H9 (cell line): Measurements from ENCODE around the gene OR10P1. TPM values are rescaled to one million over a fixed set of nuclear protein-coding genes. Genes with fewer than 3 reads are reported as not detected.

Source experiments
- DNase-seq: peaks from one replicate; pipeline ENCODE4 v3.0.0-alpha.2; 2017
- H2AFZ ChIP-seq: one replicate; pipeline ENCODE4 v1.6.1; 2013; ENCODE audit warnings: mild to moderate bottlenecking, low read length, control low read depth, moderate library complexity
- H2AK5ac ChIP-seq: 2 replicates; pipeline ENCODE4 v1.6.1; 2013; ENCODE audit warnings: low read length, control low read depth, mixed read lengths; ENCODE audit not compliant: insufficient read length
- H2BK120ac ChIP-seq: one replicate; pipeline ENCODE4 v1.6.1; 2013; ENCODE audit warnings: low read depth, mild to moderate bottlenecking, low read length, control low read depth, inconsistent platforms; ENCODE audit not compliant: poor library complexity, severe bottlenecking
- H2BK12ac ChIP-seq: 2 replicates; pipeline ENCODE4 v1.6.1; 2013; ENCODE audit warnings: low read length, control low read depth, mixed read lengths, low read depth; ENCODE audit not compliant: insufficient read length
- H2BK15ac ChIP-seq: 2 replicates; pipeline ENCODE4 v1.6.1; 2013; ENCODE audit warnings: low read depth, low read length, control low read depth
- H2BK20ac ChIP-seq: one replicate; pipeline ENCODE4 v1.6.1; 2013; ENCODE audit warnings: low read depth, mild to moderate bottlenecking, low read length, control low read depth, inconsistent platforms; ENCODE audit not compliant: poor library complexity, severe bottlenecking
- H2BK5ac ChIP-seq: 2 replicates; pipeline ENCODE4 v1.6.1; 2013; ENCODE audit warnings: low read length, control low read depth, mixed read lengths; ENCODE audit not compliant: insufficient read length
- H3K14ac ChIP-seq: 2 replicates; pipeline ENCODE4 v1.6.1; 2013; ENCODE audit warnings: low read length, control low read depth; ENCODE audit not compliant: insufficient read depth
- H3K18ac ChIP-seq: 2 replicates; pipeline ENCODE4 v1.6.1; 2013; ENCODE audit warnings: low read depth, mild to moderate bottlenecking, mixed read lengths, low read length, control low read depth; ENCODE audit not compliant: insufficient read length
- H3K23ac ChIP-seq: 2 replicates; pipeline ENCODE4 v1.6.1; 2013; ENCODE audit warnings: low read length, control low read depth, mixed read lengths, low read depth; ENCODE audit not compliant: insufficient read length
- H3K23me2 ChIP-seq: 2 replicates; pipeline ENCODE4 v1.6.1; 2013; ENCODE audit warnings: low read depth, mild to moderate bottlenecking, mixed read lengths, low read length, control low read depth; ENCODE audit not compliant: insufficient read length, poor library complexity, severe bottlenecking
- H3K27ac ChIP-seq: 2 replicates; pipeline ENCODE4 v1.5.1; 2013; ENCODE audit warnings: low read length, control low read depth, mixed read lengths, low read depth; ENCODE audit not compliant: insufficient read length
- H3K27me3 ChIP-seq: 2 replicates; pipeline ENCODE4 v1.6.1; 2013; ENCODE audit warnings: low read length, control low read depth, inconsistent platforms; ENCODE audit not compliant: insufficient read depth
- H3K4ac ChIP-seq: 2 replicates; pipeline ENCODE4 v1.6.1; 2013; ENCODE audit warnings: low read depth, mild to moderate bottlenecking, control low read depth, inconsistent platforms, low read length, moderate library complexity
- H3K4me1 ChIP-seq: 2 replicates; pipeline ENCODE4 v1.6.1; 2013; ENCODE audit warnings: low read length, control low read depth, inconsistent platforms; ENCODE audit not compliant: insufficient read depth
- H3K4me2 ChIP-seq: 2 replicates; pipeline ENCODE4 v1.6.1; 2013; ENCODE audit warnings: low read length, control low read depth, mixed read lengths; ENCODE audit not compliant: insufficient read length, insufficient read depth
- H3K56ac ChIP-seq: 2 replicates; pipeline ENCODE4 v1.6.1; 2013; ENCODE audit warnings: low read depth, mild to moderate bottlenecking, mixed read lengths, low read length, control low read depth; ENCODE audit not compliant: insufficient read length
- H3K79me1 ChIP-seq: 2 replicates; pipeline ENCODE4 v1.6.1; 2013; ENCODE audit warnings: low read depth, mild to moderate bottlenecking, moderate library complexity, low read length, control low read depth, inconsistent platforms; ENCODE audit not compliant: insufficient read depth, poor library complexity, severe bottlenecking
- H3K79me2 ChIP-seq: 2 replicates; pipeline ENCODE4 v1.6.1; 2013; ENCODE audit warnings: low read length, control low read depth, inconsistent platforms; ENCODE audit not compliant: insufficient read depth
- H3K9ac ChIP-seq: 2 replicates; pipeline ENCODE4 v1.6.1; 2013; ENCODE audit warnings: low read length, control low read depth, mixed read lengths; ENCODE audit not compliant: insufficient read length; ENCODE audit errors: extremely low read depth
- H3K9me3 ChIP-seq: one replicate; pipeline ENCODE4 v1.6.1; 2013; ENCODE audit warnings: low read depth, low read length, inconsistent platforms; ENCODE audit not compliant: control insufficient read depth
- H3T11ph ChIP-seq: one replicate; pipeline ENCODE4 v1.6.1; 2013; ENCODE audit warnings: mild to moderate bottlenecking, low read length, control low read depth, inconsistent platforms
- H4K20me1 ChIP-seq: one replicate; pipeline ENCODE4 v1.6.1; 2013; ENCODE audit not compliant: control insufficient read depth, insufficient read length, insufficient read depth
- H4K5ac ChIP-seq: 2 replicates; pipeline ENCODE4 v1.6.1; 2013; ENCODE audit warnings: low read depth, mild to moderate bottlenecking, mixed read lengths, low read length, control low read depth; ENCODE audit not compliant: insufficient read length
- H4K8ac ChIP-seq: replicated peaks from 2 replicates; pipeline ENCODE4 v1.6.1; 2013; ENCODE audit warnings: low read length, control low read depth, mixed read lengths, low read depth; ENCODE audit not compliant: insufficient read length
- H4K91ac ChIP-seq: 2 replicates; pipeline ENCODE4 v1.6.1; 2013; ENCODE audit warnings: low read depth, mild to moderate bottlenecking, moderate library complexity, mixed read lengths, low read length, control low read depth; ENCODE audit not compliant: insufficient read length
- H3K27ac Mint-ChIP-seq, 3 experiments: 2 replicates in 2 of 3; 3 replicates in 1 of 3; pipeline ENCODE4 v1.8.0; 2020 to 2021; ENCODE audit warnings: mixed read lengths in 3 of 3, mild to moderate bottlenecking in 1 of 3, moderate library complexity in 1 of 3
- H3K27me3 Mint-ChIP-seq: 2 replicates; pipeline ENCODE4 v1.8.0; 2021; ENCODE audit warnings: low read depth, mild to moderate bottlenecking, moderate library complexity, mixed read lengths
- H3K36me3 Mint-ChIP-seq, 3 experiments: 2 replicates in 2 of 3; 3 replicates in 1 of 3; pipeline ENCODE4 v1.8.0; 2020 to 2021; ENCODE audit warnings: low read depth in 3 of 3, mixed read lengths in 3 of 3; ENCODE audit not compliant: insufficient read depth in 1 of 3
- H3K4me1 Mint-ChIP-seq, 2 experiments: 2 replicates each; pipeline ENCODE4 v1.8.0; 2020; ENCODE audit warnings: mixed read lengths in 2 of 2
- H3K4me3 Mint-ChIP-seq, 2 experiments: 2 replicates in 1 of 2; 3 replicates in 1 of 2; pipeline ENCODE4 v1.8.0; 2020 to 2021; ENCODE audit warnings: mild to moderate bottlenecking in 2 of 2, mixed read lengths in 2 of 2, moderate library complexity in 1 of 2
- H3K9me3 Mint-ChIP-seq, 2 experiments: 2 replicates in 1 of 2; 3 replicates in 1 of 2; pipeline ENCODE4 v1.8.0; 2020; ENCODE audit warnings: mild to moderate bottlenecking in 2 of 2, mixed read lengths in 2 of 2, moderate library complexity in 1 of 2
- CTCF ChIP-seq: fragments of 200-600 bp; sonication (generic); conservative IDR thresholded peaks from 3 replicates; pipeline ENCODE4 v1.8.0; 2021; ENCODE audit warnings: antibody characterized with exemption, mild to moderate bottlenecking
- WGBS: extraction: QIAGEN DNeasy Blood & Tissue Kit; methylation state at CpG from one replicate; pipeline ENCODE4 v1.1.7; 2013; ENCODE audit warnings: missing lambda C conversion rate, low lambda C conversion rate, mixed read lengths; ENCODE audit not compliant: insufficient read length; ENCODE audit errors: extremely low coverage; 5-methylcytosine and 5-hydroxymethylcytosine counted together
- total RNA-seq: library from RNA; stranded (reverse); gene quantifications from 2 replicates; pipeline ENCODE4 v1.2.1, GENCODE V29; 2021

Gene OR10P1
- total RNA-seq, 1 experiment from 2014 or later = not detected

DNA sequence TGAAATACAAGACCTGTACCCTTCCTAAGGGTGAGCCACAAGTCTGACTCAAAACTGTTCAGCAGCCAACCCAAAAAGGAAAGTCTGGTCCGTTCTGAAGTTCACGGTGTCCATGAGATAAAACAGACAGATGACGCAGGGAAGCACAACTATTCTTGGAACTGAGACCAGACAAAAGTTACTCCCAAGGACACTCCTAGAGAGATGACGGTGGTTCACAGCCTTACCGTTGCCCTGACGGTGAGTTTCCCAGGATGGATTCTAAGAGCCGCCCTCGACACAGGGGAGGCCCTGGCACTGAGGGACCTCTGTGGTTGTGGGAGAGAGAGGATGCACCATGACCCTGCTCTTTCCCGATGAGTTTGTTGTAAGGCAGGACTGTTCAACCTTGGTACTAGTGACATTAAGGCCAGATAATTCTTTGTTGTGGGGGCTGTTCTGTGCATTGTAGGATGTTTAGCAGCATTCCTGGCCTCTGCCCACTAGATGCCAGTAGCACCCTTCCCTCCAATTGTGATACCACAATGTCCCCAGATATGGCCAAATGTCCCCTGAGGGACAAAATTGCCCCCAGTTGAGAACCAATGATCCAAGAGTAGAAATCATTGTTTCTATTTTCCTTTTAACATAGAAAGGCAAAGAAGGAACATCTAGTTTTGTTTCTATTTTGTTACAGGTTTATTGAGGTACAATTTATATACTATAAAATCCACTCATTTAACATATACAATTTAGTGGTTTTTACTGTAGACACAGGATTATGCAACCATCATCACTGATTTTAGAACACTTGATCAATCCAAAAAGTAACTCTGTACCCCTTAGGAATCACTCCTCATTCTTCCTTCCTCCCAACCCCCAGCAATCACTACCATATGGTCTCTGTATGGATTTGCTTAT is 23.0 kb downstream of the OR10P1 start:
- Mint-ChIP-seq H3K4me1 (no peaks in the 10 kb centered on the region), H3K36me3 (no peaks in the 10 kb centered on the region), H3K27ac (no peak overlapping the region), H3K4me3 (no peak overlapping the region; a peak in 1 of 5 replicates), H3K9me3 (no peaks in the 10 kb centered on the region), H3K27me3 (peaks cover 21% of the 10 kb centered on the region)
- Histone ChIP-seq H3K79me2 (no peaks in the 10 kb centered on the region), H3K56ac (no peak overlapping the region), H3K9ac (no peak overlapping the region), H4K5ac (no peak overlapping the region), H3K23ac (no peak overlapping the region), H2BK15ac (no peak overlapping the region), H2BK12ac (no peak overlapping the region), H3K27ac (no peak overlapping the region), H3K27me3 (no peaks in the 10 kb centered on the region), H3K79me1 (no peaks in the 10 kb centered on the region), H4K91ac (no peak overlapping the region), H3K4me2 (no peak overlapping the region), H2BK20ac (no peak overlapping the region), H2AK5ac (no peak overlapping the region), H3K18ac (no peak overlapping the region), H3K4me1 (no peaks in the 10 kb centered on the region), H3T11ph (no peak overlapping the region), H2BK5ac (no peak overlapping the region), H4K8ac (no peak overlapping the region), H3K9me3 (no peaks in the 10 kb centered on the region), H2AFZ (no peak overlapping the region), H2BK120ac (no peak overlapping the region), H3K14ac (no peak overlapping the region), H4K20me1 (no peaks in the 10 kb centered on the region), H3K23me2 (no peaks in the 10 kb centered on the region), H3K4ac (no peak overlapping the region)
- WGBS = no CpG with 5 or more reads among the region's 9 CpGs
- DNase-seq = no peak
- TF ChIP-seq CTCF = peak; percentile 69
